ENCODE results near the gene RFX3. TPM values are rescaled to one million over a fixed set of nuclear protein-coding genes. Genes with fewer than 3 reads are reported as not detected.

The RFX3 gene
- total RNA-seq, 1 experiment from 2014 or later, result 9.9 TPM

DNA sequence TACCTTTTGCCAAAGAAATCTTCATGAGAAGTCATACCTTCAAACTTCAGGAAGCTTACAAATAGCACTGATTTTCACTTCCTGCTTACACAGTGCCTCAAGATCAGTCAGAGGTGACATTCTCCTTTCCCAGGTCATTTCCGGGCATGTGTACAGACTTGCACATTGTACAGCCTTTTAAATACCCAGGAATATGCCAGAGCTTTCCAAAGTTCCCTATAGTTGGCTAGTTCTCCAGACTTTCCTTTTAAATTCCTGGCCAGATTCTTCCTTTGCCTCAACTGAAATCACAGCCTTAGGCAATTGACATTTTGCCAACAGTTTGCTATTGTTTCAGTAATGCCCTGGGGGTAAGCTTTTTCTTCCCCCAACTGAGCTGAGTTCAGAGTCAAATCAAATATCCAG is 47.2 kb downstream of the RFX3 start:
- no peak overlapping the region for H3K4me3 Mint-ChIP-seq
- no peak overlapping the region for H4K5ac ChIP-seq (ENCODE audit: insufficient read length, low read depth, low read length)
- H3K4me1 Mint-ChIP-seq, result peaks cover 29 to 40% of the 10 kb centered on the region in 2 experiments
- no peaks in the 10 kb centered on the region; the same call in 1 of the 2 replicates for H3K4me1 ChIP-seq (ENCODE audit: insufficient read depth, low read length)
- no peak overlapping the region for H3K23ac ChIP-seq (ENCODE audit: insufficient read length, low read depth, low read length)
- H3K9ac ChIP-seq (ENCODE audit: extremely low read depth, insufficient read length, low read length), result no peak overlapping the region
- no peak overlapping the region for H3K4me2 ChIP-seq (ENCODE audit: insufficient read depth, insufficient read length, low read length)
- H3K18ac ChIP-seq (ENCODE audit: insufficient read length, low read depth, low read length), result no peak overlapping the region
- H3K27ac Mint-ChIP-seq, result peak overlapping the region; percentile 56 to 85 (median 75); a peak in 5 of 7 replicates
- H2BK15ac ChIP-seq (ENCODE audit: low read depth, low read length), result no peak overlapping the region
- no peak overlapping the region for H2AK5ac ChIP-seq (ENCODE audit: insufficient read length, low read length)
- no peak overlapping the region for H3K56ac ChIP-seq (ENCODE audit: insufficient read length, low read depth, low read length)
- no peak overlapping the region for H3K14ac ChIP-seq (ENCODE audit: insufficient read depth, low read length)
- H3K27ac ChIP-seq (ENCODE audit: insufficient read length, low read depth, low read length), result no peak overlapping the region
- H3K79me2 ChIP-seq (ENCODE audit: insufficient read depth, low read length), result no peaks in the 10 kb centered on the region
- H4K91ac ChIP-seq (ENCODE audit: insufficient read length, low read depth, low read length), result no peak overlapping the region
- no peaks in the 10 kb centered on the region; a peak in 1 of 7 replicates for H3K36me3 Mint-ChIP-seq (ENCODE audit: insufficient read depth in 1 of 3, low read depth in 3 of 3)
- no peak overlapping the region for H2BK5ac ChIP-seq (ENCODE audit: insufficient read length, low read length)
- H2BK20ac ChIP-seq (ENCODE audit: low read depth, low read length, poor library complexity, severe bottlenecking), result no peak overlapping the region
- WGBS (ENCODE audit: extremely low coverage, insufficient read length, low lambda C conversion rate), result no CpG with 5 or more reads among the region's 1 CpG
- no peak overlapping the region for H3K4ac ChIP-seq (ENCODE audit: low read depth, low read length)
- no peak for DNase-seq
- H3K27me3 ChIP-seq (ENCODE audit: insufficient read depth, low read length), result no peaks in the 10 kb centered on the region
- H3K9me3 Mint-ChIP-seq, result no peaks in the 10 kb centered on the region
- H3K79me1 ChIP-seq (ENCODE audit: insufficient read depth, low read depth, low read length, poor library complexity, severe bottlenecking), result no peaks in the 10 kb centered on the region
- H3K27me3 Mint-ChIP-seq (ENCODE audit: low read depth), result no peaks in the 10 kb centered on the region
- no peaks in the 10 kb centered on the region for H4K20me1 ChIP-seq (ENCODE audit: control insufficient read depth, insufficient read depth, insufficient read length)
- H3T11ph ChIP-seq (ENCODE audit: low read length), result no peak overlapping the region
- no peaks in the 10 kb centered on the region for H3K9me3 ChIP-seq (ENCODE audit: control insufficient read depth, low read depth, low read length)
- H3K23me2 ChIP-seq (ENCODE audit: insufficient read length, low read depth, low read length, poor library complexity, severe bottlenecking), result no peaks in the 10 kb centered on the region
- H2BK120ac ChIP-seq (ENCODE audit: low read depth, low read length, poor library complexity, severe bottlenecking), result no peak overlapping the region
- H4K8ac ChIP-seq (replicated peaks; ENCODE audit: insufficient read length, low read depth, low read length), result no peak overlapping the region
- TF ChIP-seq, protein P1, sequence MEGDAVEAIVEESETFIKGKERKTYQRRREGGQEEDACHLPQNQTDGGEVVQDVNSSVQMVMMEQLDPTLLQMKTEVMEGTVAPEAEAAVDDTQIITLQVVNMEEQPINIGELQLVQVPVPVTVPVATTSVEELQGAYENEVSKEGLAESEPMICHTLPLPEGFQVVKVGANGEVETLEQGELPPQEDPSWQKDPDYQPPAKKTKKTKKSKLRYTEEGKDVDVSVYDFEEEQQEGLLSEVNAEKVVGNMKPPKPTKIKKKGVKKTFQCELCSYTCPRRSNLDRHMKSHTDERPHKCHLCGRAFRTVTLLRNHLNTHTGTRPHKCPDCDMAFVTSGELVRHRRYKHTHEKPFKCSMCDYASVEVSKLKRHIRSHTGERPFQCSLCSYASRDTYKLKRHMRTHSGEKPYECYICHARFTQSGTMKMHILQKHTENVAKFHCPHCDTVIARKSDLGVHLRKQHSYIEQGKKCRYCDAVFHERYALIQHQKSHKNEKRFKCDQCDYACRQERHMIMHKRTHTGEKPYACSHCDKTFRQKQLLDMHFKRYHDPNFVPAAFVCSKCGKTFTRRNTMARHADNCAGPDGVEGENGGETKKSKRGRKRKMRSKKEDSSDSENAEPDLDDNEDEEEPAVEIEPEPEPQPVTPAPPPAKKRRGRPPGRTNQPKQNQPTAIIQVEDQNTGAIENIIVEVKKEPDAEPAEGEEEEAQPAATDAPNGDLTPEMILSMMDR (conservative IDR thresholded peaks at IDR 0.05), result no peak
- no peak overlapping the region for H2AFZ ChIP-seq (ENCODE audit: low read length)
- H2BK12ac ChIP-seq (ENCODE audit: insufficient read length, low read depth, low read length), result no peak overlapping the region

Data from H9 (cell line).